ENCODE measurements around the gene CSNK2A2.

The CSNK2A2 gene

GRCh38 chr16:58109330-58109729 lies 88.6 kb downstream of the CSNK2A2 start:
- DNase-seq = no peak
